ENCODE results near the gene SRSF2.

GRCh38 chr17:76686538-76687297 lies 50.4 kb downstream of the SRSF2 start:
- no peak for TF ChIP-seq CTCF (IDR thresholded peaks at IDR 0.05)
- TF ChIP-seq POLR2A (IDR thresholded peaks at IDR 0.05): no peak
